HG03521 (cell line): ENCODE data around the gene KRTAP20-1.

Experiments used
- ATAC-seq: cut with Tn5 transposase; IDR thresholded peaks from one replicate; pipeline ENCODE4 v1.9.1; 2021; ENCODE audit warnings: mild to moderate bottlenecking, moderate library complexity; ENCODE audit not compliant: unreplicated experiment

The KRTAP20-1 gene

GRCh38 chr21:30616125-30616524 is at the start of gene KRTAP20-1:
Gene KRTAP20-1, plus strand, starts transcription at chr21:30616425. Its CDS starts 30 bp downstream, at chr21:30616455.
- no peak for ATAC-seq

GRCh38 chr21:30567617-30568016 is 48.6 kb upstream of the KRTAP20-1 start:
- no peak for ATAC-seq

GRCh38 chr21:30577766-30578165 is 38.5 kb upstream of the KRTAP20-1 start:
- ATAC-seq, result no peak

GRCh38 chr21:30579346-30579745 is 36.9 kb upstream of the KRTAP20-1 start:
- no peak for ATAC-seq

GRCh38 chr21:30580132-30580531 is 36.1 kb upstream of the KRTAP20-1 start:
- ATAC-seq, result no peak

GRCh38 chr21:30582870-30583269 is 33.4 kb upstream of the KRTAP20-1 start:
- no peak for ATAC-seq

- ATAC-seq, result no peak
Measured at GRCh38 chr21:30590297-30590696, 25.9 kb upstream of the KRTAP20-1 start, which contains the start of gene KRTAP22-2. Gene KRTAP22-2, minus strand, starts transcription at chr21:30590397.

GRCh38 chr21:30592140-30592539 is 24.1 kb upstream of the KRTAP20-1 start, which contains the start of gene KRTAP6-3:
Gene KRTAP6-3, plus strand, starts transcription at chr21:30592440. Its CDS starts 6 bp downstream, at chr21:30592446.
- ATAC-seq, result no peak

GRCh38 chr21:30598802-30599201 is 17.4 kb upstream of the KRTAP20-1 start, which contains the start of gene KRTAP6-2:
Gene KRTAP6-2, minus strand, starts transcription at chr21:30598902. Its CDS starts 28 bp downstream, at chr21:30598874.
- ATAC-seq, result no peak

GRCh38 chr21:30600787-30601186 is 15.4 kb upstream of the KRTAP20-1 start, which contains the start of gene KRTAP22-1:
Gene KRTAP22-1, plus strand, starts transcription at chr21:30601087.
- ATAC-seq, result no peak

- ATAC-seq, result no peak
Measured at GRCh38 chr21:30605968-30606367, 10.3 kb upstream of the KRTAP20-1 start.

GRCh38 chr21:30612132-30612531 is 4.1 kb upstream of the KRTAP20-1 start:
- no peak for ATAC-seq

- ATAC-seq, result no peak
Measured at GRCh38 chr21:30613836-30614235, 2.4 kb upstream of the KRTAP20-1 start, which contains the start of gene KRTAP6-1. Gene KRTAP6-1, minus strand, starts transcription at chr21:30613930. Its CDS starts 26 bp downstream, at chr21:30613904.

- no peak for ATAC-seq
Measured at GRCh38 chr21:30615199-30615598, 1.0 kb upstream of the KRTAP20-1 start.

GRCh38 chr21:30620080-30620479 is 3.9 kb downstream of the KRTAP20-1 start:
- ATAC-seq, result no peak

GRCh38 chr21:30620522-30620921 is 4.3 kb downstream of the KRTAP20-1 start, which contains the start of gene KRTAP20-4:
Gene KRTAP20-4, plus strand, starts transcription at chr21:30620627.
- no peak for ATAC-seq

GRCh38 chr21:30623362-30623761 is 7.1 kb downstream of the KRTAP20-1 start:
- no peak for ATAC-seq

GRCh38 chr21:30625449-30626165 is 9.4 kb downstream of the KRTAP20-1 start:
- ATAC-seq, result no peak

- ATAC-seq, result no peak
Measured at GRCh38 chr21:30628109-30628508, 11.9 kb downstream of the KRTAP20-1 start.

- no peak for ATAC-seq
Measured at GRCh38 chr21:30629200-30629599, 13.0 kb downstream of the KRTAP20-1 start.

- no peak for ATAC-seq
Measured at GRCh38 chr21:30634906-30635305, 18.7 kb downstream of the KRTAP20-1 start, which contains the start of gene KRTAP20-2. Gene KRTAP20-2, plus strand, starts transcription at chr21:30635206. Its CDS starts 58 bp downstream, at chr21:30635264.

- no peak for ATAC-seq
Measured at GRCh38 chr21:30638686-30639085, 22.5 kb downstream of the KRTAP20-1 start.
